CD4-positive, alpha-beta T cell treated with Interferon alpha-2 for 1 hour (primary cell): ENCODE measurements around the gene TLE7.

Experiments
- DNase-seq, 2 donors: peaks; one replicate each; pipeline ENCODE4 v3.0.0-alpha.2; 2020 to 2022

Gene TLE7

DNA sequence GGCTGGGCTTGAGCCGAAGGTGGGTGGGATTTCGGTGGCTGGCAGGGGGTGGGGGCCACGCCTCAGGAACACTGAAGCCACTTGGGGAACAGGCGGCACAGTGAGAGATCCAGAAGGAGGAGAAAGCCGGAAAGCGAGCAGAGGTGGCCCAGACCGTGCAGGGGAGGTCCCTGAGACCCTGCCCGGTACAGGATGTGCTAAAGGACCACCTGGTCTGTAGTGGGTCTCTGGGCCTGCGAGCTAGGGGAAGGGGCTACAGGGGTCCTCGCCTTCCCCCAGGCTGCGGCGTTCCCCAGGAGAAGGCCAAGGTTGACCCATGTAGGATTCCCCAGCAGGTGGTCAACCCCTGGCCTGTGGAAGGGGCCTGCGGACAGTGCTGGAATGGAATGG is at the start of gene TLE7:
TLE7 (minus strand) TSS at position 4 of the 390 bp plus-strand sequence. CDS start 8,730 bp downstream, outside the sequence.
- DNase-seq, result no peak

DNA sequence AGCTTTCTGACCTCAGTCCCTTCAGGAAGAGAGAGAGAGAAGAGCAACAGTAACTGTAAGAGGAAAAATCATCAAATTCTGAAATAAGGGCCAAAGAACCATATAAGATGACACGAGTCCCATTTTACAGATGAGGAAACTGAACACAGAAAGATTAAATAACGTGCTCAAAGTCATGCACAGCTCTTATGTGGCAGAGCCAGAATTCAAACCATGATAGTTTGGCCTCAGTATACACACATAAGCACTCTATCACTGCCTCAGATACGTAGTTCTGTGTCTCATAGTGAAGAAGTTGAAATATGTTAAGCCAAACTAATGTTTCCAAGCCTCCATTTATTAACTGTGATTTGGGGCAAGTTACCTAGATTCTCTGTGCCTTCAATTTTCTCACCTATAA is 49.2 kb upstream of the TLE7 start:
- DNase-seq, result no peak

DNA sequence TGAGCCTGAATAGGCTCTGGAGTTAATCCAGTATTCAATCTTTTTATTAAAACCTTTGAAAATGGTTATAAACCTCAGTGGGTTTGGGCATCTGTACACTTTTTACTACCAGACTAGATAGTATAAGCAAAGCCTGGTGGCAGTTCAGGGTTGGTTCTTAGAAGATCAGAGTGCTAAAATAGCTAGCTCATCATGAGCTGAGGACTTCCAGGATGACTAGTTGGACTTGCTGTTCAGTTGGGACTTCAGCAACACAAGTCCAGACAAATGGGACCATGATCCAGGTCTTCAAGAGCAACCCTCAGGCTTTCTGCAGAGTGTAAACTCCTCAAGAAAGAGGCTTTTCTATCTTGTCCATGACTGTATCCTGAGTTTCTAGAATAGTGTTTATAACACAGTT is 48.5 kb upstream of the TLE7 start:
- no peak for DNase-seq

DNA sequence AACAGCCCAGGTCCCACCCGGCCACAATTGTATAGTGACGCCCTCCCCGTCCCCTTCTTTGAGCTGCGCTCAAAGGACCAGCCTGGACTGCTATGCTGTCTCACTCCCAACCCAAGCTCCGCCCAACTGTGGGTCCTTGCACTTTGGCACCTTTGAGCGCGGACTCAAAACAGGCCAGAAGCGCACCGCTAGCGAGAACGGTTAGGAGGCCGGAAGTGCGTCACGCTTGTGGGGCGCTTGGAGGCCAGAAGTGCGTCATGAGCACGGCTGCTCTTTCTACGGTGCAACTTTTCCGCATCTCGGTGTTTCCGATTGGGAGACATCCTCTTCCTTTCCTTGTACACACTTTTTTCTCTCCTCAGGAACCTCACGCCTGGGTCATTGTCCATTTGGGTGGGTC is 47.3 kb upstream of the TLE7 start, which contains the start of gene ZNF19:
ZNF19 (minus strand) TSS at position 203 of the 400 bp plus-strand sequence. CDS start 7,210 bp downstream, outside the sequence.
- DNase-seq, result no peak

DNA sequence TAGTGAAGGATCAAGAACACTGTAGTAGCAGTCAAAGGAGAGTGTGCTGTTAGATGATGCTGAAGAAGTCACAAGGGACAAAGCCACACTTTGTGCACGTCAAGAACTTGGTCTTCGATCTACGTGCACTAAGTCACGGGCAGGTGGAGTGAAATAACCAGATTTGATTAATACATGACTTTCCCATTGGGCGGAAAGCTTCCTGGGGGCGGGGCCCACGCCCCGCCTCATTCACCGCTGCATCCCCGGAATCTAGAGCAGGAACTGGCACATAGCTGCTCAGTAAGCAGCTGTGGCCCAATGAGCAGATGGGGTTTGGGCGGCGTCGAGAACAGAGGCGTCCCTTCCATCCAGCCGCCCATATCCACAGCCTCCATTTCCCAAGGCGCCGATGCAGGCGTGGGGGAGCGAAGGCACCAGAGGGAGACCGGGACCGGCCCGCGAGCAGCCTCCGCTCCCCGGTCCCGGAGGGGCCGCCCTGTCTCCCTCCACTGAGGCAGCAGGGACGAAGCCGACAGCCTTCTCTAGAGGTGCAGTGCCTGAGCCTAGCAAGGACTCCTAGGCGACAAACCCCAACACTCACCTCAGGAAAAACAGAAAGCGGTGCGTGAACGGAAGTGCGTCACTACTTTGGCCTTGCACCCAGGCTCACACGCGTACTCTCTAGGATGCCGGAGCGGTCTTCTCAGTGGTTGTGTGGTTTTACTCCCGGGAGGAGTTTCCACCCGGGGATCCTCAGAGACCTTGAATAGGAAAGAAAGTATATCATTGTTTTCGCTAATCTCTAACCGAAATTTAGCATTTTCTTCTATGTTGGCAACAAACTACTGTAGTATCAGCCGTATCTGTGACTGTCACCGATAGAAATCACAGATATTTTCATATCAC is 42.4 kb upstream of the TLE7 start:
- DNase-seq, result peak; percentile 85 to 86

DNA sequence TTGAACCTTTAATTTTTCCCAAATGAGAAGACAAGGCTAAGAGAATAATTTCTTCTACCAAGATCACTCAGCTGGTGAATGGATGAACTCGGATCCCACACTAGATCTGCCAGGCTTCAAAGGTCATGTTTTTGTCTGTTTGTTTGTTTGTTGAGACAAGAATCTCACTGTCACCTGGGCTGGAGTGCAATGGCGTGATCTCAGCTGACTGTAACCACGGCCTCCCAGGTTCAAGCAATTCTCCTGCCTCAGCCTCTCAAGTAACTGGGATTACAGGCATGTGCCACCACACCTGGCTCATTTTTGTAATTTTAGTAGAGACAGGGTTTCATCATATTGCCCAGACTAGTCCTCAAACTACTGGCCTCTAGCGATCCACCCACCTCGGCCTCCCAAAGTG is 40.7 kb upstream of the TLE7 start:
- no peak for DNase-seq

DNA sequence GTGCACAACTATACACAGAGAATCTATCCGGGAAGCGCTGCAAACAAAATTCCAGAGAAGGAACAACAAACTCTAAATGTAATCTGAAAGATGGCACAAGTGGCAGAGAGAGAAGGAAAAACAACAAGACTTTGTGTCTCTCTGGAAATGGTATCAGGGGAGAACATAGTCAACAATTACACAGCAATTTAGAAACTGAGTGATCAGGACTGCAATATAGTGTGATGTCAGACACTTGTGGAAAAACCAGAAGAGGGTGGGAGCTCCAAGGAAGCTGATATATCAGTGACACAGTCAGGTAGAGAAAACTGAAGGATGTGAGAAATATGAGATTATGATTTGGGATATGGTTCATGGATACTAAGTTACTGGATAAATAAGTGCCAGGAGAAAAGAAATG is 39.1 kb upstream of the TLE7 start:
- no peak for DNase-seq

DNA sequence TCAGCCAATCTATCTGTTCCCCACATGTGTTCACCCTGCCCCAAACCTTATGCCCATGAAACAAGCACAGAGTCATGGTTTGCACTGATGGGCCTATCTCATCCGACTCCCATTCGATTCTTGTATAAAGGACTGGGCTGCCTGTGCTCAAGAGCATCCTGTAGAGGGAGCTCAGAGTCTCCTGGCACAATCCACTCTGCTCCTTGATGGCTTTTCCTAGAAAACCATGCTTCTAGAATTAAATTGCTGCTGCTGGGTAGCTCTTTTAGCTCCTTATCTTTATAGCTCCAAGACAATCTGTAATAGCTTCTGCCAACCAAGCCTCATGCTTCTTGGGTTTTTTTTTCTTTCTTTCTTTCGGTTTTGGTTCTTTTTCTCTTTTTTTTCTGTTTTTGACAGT is 37.6 kb upstream of the TLE7 start:
- no peak for DNase-seq

DNA sequence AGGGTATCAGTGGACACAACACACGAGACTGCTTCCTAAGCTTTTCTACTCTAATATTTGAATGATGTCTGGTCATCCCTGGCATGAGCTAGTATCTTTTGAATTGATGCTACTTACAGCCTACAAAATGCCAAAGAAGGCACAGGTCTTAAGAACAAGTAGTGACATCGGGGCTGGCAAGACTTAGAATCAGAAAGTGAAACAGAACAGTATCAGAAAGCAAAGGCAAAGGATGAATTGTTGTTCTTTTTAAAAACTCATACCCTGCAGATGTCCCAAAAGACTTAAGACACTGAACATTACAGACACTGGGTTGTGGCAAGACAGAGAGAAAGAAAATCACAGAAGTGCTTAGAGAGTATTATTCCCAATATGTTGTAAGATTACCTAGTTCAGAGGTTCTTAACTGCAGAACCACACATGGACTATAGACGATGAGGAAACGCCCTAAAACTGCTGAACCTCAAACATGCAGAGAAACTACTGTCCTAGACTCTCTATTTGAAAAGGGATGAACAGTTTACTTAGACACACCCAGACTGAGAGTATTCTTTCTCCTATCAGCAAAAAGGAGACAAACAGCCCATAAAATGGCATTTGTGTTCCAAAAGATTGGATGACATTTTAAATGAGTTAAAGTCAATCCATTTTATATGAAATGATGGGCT is 34.7 kb upstream of the TLE7 start:
- no peak for DNase-seq

DNA sequence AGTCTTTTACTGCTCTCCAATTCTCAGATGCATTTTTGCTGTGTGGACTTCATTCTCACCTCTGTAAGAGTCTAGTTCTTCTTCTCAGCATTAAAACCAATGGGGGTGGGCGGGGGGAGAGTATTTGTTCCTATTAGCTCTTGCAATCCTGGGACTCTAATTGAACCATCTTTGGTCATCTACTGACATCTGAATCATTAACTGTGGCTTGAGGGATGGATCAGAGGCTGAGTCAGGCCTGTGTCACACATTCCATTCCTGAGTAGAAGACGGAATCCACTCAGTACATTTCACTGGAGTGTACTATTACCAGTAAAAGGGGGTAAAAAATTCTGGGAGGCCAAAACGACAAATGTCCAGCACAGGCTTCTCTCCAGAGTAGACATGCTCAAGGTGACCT is 33.0 kb upstream of the TLE7 start:
- no peak for DNase-seq

DNA sequence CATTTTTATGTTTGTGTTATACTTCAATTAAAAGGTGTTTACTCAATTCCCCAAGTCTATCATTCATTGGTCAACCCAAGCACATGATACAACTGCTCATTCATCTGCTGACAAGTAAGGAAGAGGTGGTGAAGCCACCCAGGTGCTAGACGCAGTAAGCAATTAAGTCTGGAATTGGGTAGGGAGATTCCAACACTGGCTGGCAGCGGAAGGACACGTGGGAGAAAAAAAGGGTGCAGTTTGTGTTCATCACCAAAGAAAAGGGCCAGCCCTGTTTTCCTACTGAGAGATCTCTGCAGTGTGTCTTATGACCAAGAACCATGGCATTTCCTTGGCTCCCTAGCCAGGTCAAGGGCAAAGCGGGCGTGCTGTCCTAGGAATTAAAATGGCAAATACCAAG is 32.0 kb upstream of the TLE7 start:
- DNase-seq, result no peak

DNA sequence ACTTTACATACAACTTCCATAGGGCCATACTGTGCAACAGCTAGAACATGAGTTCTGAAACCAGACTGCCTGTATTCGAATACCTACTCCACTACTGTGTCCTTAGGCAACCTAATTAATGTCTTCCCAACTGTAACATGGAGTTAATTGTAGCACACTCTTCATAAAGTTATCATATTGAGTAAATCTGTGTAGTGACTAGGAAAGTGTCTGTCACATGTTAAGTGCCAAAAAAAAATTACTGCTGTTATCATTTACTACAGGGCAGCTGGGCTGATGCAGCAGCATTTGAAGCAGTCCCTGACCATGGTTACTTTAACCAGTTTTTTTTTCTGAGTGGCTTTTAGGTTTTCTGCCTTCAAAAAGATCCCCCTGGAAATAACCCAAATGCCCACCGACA is 31.1 kb upstream of the TLE7 start:
- DNase-seq, result no peak

DNA sequence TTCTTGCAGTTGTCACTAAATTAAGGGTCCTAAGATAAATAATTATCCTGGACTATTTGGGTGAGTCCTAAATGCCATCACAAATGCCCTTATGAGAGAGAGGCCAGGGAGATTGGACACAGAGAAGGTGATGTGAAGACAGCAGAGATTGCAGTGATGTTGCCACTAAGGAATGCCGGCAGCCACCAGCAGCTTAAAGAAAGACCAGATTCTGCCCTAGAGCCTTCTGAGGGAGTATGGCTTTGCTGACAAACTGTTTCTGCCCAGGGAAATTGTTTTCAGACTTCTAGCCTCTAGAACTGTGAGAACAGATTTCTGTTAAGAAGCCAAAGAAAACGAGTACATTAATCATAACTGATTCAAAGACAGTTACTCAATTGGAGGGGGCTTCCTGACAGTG is 30.2 kb upstream of the TLE7 start:
- DNase-seq, result no peak

DNA sequence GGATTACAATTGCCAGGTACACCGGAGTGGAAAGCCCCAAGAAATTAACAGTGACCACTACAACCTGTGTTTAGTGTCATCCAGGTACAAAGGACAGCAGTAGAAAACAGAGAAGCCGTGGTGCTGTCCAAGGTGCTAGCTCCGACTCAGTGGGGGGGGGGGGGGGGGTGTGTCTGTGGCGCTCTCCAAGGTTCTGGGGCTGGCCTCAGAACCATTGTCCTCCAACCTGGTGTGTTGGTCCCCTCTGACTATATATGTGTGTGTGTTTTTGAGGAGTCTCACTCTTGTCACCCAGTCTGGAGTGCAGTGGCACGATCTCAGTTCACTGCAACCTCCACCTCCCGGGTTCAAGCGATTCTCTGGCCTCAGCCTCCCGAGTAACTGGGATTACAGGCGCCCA is 26.0 kb upstream of the TLE7 start:
- DNase-seq, result peak; percentile 3 to 44

DNA sequence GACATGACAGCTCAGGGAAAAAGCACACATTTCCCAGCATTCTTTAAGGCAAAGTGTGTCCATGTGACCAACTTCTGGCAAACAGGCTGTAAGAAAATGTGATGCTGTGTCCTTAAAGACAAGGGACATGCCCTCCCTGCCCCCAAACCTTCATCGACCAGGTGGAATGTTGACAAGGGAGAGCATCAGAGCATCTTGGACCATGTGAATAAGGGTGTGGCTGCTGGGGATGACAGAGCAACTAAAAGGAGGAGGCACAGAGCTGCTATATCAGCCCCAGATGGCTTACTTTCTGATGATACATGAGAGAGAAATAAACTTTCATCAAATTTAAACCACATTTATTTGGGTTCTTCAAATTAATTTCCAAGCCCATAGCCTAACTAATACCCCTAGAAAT is 22.4 kb upstream of the TLE7 start:
- DNase-seq, result no peak

DNA sequence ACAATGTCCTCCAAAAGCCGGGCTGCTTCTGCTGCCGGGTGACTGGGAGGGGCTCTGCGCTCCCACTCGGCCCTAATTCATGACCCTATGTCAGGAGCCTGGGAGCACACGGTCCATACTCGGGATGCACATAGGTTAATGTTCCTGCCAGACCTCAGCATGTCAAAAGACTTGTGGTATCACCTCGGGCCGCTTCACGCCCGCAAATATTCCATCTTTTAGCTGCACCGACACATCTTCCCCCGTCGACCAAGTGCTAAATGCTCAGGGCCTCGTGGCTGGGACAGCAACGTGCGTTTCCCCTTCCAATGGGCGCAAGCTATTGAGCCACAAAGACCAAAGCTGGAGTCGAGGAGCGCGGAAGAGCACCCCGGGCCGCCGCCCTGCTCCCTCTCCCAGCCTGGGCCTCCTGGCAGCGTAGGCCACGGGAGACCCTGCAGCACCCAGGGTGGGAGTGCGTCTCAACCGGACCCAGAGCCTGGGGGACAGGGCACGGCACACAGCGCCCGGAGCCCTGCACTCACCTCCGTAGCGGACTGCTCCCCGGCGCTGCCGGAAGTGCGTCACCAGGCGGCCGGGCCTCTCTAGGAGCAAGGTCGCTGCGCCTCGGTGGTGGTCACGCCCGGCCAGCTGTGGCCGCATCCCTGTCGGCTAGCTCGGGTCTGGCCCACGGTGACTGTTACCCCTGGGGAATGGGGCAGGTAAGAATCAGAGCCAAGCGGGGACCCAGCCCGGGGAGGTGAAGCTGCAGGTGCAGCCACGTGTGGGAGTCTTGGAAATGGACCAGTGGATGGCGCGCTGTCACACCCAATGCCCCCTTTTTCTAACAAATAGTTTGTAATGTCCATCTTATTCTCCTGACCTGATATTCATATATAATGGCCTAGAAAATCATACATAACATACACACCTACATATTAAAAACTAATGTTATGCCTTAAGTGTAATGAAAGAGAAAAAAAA is 20.1 kb upstream of the TLE7 start, which contains the start of gene ZNF23:
ZNF23 (minus strand) TSS at position 562 of the 963 bp plus-strand sequence. CDS start 5,451 bp downstream, outside the sequence.
- DNase-seq, result peak; percentile 79 to 83

DNA sequence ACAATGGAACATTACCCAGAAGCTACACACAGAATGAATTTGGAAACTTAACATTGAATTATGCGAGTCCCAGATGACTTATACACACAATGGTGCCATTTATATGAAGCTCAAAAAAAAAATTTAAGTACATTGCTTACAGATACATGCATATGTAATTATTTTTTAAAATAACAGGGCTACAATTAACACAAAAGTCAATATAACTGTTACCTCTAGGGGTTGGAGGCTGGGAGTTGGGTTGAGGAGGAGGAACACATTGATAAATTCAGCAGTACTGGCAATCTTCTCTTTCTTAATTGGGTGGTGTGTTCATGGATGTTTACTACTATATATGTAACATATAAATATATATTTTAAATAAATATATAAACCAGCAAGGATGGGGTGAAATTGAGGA is 19.1 kb upstream of the TLE7 start:
- no peak for DNase-seq

DNA sequence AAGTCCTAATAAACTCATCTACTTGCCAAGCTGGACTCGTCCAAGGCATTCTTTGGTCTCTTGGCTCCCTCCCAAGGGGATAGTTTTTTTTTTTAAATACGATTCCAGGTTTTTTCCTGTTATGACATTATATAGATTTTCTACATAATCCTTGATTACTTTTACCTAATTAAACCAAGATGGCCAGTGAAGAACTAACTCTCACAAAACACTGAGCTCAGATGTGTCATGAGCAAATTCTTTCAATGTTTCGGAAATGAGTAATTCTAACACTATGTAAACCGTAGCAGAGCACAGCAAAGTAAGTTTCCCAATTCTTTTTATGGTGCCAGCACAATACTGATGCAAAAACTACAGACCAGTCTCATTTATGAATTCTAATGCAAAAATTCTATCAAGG is 18.4 kb upstream of the TLE7 start:
- no peak for DNase-seq

DNA sequence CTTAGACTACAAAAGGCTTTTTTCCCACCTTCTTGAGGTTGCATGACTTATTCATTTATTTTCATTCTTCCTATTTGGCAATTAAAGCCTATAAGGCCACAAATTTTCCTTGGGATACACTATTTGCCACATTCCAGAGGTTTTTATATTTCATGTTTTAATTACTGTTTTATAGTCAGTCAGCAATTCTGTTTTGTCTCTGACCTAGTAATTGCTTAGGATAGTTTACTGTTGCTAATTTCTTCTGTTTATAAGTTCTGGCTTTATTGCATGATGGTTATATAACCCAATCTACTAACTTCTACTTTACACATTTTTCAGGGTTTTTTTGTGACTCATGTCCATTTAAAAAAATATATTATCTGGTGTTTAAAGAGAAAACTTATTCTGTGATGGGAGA is 17.7 kb upstream of the TLE7 start:
- no peak for DNase-seq

DNA sequence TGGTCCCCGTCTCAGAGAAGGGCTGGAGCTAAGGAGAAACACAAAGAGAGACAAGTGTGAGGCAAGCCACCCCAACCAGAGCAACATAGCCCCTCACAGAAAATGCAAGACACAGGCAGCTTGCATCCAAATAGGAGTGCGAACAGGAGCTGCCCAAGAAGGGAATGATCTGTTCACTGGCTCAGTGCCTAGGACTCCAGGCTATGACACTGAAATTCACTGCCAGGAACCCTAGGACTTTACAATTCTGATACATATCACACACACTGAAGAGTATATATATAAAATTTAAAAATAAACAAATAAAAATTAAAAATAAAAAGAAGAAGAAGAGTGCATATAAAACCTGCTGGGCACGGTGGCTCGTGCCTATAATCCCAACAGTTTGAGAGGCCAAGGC is 14.9 kb upstream of the TLE7 start:
- DNase-seq, result no peak

DNA sequence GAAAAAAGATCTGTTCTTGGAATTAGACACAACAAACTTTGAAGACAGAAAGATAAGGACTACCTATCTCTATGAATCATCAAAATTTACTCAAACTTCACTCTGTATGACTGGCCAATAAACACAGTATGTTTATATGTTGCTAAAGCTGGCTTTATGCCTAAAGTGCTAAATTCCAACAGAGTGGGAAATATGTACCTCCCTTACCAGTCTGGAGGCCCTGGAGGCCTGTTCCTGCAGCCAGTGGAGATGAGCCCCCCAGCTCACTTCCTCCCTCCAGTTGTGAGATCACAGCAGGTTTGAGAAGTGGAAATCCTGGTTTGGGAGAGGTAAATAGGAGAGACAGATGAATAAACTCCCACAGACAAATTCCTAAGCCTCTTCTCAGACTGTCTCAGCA is 11.2 kb upstream of the TLE7 start:
- no peak for DNase-seq

DNA sequence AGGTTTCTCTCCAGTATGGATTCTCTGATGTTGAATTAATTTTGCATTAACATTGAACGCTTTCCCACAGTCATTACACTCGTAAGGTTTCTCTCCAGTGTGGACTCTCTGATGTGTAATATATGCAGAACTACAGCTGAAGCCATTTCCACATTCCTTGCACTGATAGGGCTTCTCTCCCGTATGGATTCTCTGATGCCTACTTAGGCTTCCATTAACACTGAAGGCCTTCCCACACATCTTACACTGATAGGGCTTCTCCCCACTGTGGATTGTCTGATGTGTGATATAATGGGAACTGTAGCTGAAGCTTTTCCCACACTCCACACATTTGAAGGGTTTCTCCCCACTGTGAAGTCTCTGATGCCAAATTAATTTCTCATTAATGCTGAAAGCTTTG is 7.2 kb upstream of the TLE7 start:
- DNase-seq, result no peak

DNA sequence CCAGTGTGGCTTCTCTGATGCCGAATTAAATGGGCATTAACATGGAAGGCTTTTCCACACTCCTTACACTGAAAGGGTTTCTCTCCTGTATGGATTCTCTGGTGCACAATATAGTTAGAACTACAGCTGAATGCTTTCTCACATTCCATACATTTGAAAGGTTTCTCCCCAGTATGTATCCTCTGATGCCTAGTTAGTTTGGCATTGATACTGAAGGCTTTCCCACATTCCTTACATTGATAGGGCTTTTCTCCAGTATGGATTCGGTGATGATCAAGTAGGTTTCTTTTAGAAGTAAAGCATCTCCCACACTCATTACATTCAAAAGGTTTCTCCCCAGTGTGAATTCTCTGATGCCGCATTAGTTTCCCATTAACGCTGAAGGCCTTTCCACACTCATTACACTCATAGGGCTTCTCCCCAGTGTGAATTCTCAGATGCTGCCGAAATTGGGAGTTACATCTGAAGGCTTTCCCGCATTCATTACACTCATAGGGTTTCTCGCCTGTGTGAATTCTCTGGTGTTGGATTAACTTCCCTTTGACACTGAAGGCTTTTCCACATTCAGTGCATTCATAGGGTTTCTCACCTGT is 6.5 kb upstream of the TLE7 start:
- DNase-seq, result no peak
